ENCODE results near the gene PVR.

DNA sequence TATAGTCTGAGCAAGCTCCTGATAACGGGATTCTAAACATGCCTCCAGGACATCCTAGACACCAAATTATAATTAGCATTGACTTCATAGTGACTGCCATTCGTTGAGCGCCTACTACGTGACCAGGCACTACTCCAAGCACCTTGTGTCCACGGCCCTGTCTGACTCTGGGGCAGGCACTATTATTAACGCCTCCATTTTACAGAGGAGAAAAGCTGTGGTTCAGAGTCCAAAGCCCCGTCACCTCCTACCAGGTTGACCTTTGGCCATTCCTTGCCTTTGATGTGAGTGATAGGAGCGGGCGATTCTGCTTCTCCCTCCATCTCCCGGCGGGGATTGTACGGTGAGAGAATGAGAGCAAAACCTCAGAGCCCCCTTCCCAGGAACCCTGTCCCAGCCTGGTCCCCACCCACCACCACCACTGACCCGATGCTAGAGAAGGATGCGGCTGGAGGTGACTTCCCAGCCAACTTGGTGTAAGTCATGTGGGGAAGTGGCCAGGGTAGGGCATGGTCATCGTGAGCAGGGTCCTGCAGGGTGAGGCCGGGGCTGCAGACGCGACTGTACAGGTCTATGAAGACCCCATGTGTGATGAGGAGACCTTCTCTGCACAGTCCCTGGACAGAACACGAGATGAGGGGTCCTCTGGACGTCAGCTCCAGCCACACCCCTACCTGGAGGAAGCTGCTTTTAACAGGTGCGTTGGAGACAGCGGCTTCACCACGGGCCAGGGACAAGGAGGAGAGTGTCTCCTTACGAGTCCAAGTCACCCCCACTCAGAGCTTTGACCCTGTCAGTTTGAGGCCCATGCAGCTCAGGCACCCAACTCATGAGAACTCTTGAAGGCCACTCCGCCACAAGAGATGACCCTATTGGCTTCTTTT is 30.2 kb upstream of the PVR start, which contains the start of gene IGSF23:
- TF ChIP-seq POLR2A (IDR thresholded peaks at IDR 0.05), result no peak
- no peak for TF ChIP-seq EP300 (IDR thresholded peaks at IDR 0.05; ENCODE audit: low read depth)
- TF ChIP-seq, protein P1, sequence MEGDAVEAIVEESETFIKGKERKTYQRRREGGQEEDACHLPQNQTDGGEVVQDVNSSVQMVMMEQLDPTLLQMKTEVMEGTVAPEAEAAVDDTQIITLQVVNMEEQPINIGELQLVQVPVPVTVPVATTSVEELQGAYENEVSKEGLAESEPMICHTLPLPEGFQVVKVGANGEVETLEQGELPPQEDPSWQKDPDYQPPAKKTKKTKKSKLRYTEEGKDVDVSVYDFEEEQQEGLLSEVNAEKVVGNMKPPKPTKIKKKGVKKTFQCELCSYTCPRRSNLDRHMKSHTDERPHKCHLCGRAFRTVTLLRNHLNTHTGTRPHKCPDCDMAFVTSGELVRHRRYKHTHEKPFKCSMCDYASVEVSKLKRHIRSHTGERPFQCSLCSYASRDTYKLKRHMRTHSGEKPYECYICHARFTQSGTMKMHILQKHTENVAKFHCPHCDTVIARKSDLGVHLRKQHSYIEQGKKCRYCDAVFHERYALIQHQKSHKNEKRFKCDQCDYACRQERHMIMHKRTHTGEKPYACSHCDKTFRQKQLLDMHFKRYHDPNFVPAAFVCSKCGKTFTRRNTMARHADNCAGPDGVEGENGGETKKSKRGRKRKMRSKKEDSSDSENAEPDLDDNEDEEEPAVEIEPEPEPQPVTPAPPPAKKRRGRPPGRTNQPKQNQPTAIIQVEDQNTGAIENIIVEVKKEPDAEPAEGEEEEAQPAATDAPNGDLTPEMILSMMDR (IDR thresholded peaks at IDR 0.05), result no peak
